Activated CD4-positive, alpha-beta T cell treated with anti-CD3 and anti-CD28 coated beads, Interleukin-2, Interleukin-6, amounts not matched to agents 100 ng/mL and 50 ng/mL, durations not matched to agents 16 hours and 8 hours (primary cell): ENCODE data around the gene SYNPR.

ENCODE experiments used
- DNase-seq: peaks from one replicate; pipeline ENCODE4 v3.0.0-alpha.2; 2020

The SYNPR gene

GRCh38 chr3:63308072-63308471 is 30.0 kb downstream of the SYNPR start:
- DNase-seq = no peak

- DNase-seq = no peak
Measured at GRCh38 chr3:63309768-63310167, 31.7 kb downstream of the SYNPR start.

- DNase-seq = no peak
Measured at GRCh38 chr3:63323766-63324165, 45.7 kb downstream of the SYNPR start.

GRCh38 chr3:63324621-63325020 is 46.5 kb downstream of the SYNPR start:
- no peak for DNase-seq

GRCh38 chr3:63325386-63325785 is 47.3 kb downstream of the SYNPR start:
- no peak for DNase-seq

- DNase-seq = no peak
Measured at GRCh38 chr3:63328365-63328764, 50.3 kb downstream of the SYNPR start.

- DNase-seq = no peak
Measured at GRCh38 chr3:63331520-63331919, 53.4 kb downstream of the SYNPR start.

GRCh38 chr3:63333815-63334214 is 55.7 kb downstream of the SYNPR start:
- no peak for DNase-seq

- DNase-seq = no peak
Measured at GRCh38 chr3:63338351-63338750, 60.2 kb downstream of the SYNPR start.

- peak; percentile 58 for DNase-seq
Measured at GRCh38 chr3:63343674-63344073, 65.6 kb downstream of the SYNPR start.

GRCh38 chr3:63344661-63345060 is 66.6 kb downstream of the SYNPR start:
- no peak for DNase-seq

- peak; percentile 59 for DNase-seq
Measured at GRCh38 chr3:63349583-63350573, 71.8 kb downstream of the SYNPR start.

GRCh38 chr3:63351159-63352007 is 73.3 kb downstream of the SYNPR start:
- peak; percentile 36 for DNase-seq

GRCh38 chr3:63352008-63352279 is 73.8 kb downstream of the SYNPR start:
- no peak for DNase-seq

- DNase-seq = no peak
Measured at GRCh38 chr3:63353383-63353782, 75.3 kb downstream of the SYNPR start.

- DNase-seq = no peak
Measured at GRCh38 chr3:63354160-63354559, 76.1 kb downstream of the SYNPR start.

GRCh38 chr3:63355809-63356208 is 77.7 kb downstream of the SYNPR start:
- no peak for DNase-seq

- no peak for DNase-seq
Measured at GRCh38 chr3:63364495-63364894, 86.4 kb downstream of the SYNPR start.

GRCh38 chr3:63364910-63365309 is 86.8 kb downstream of the SYNPR start:
- DNase-seq = no peak

GRCh38 chr3:63365671-63366070 is 87.6 kb downstream of the SYNPR start:
- DNase-seq = no peak

- no peak for DNase-seq
Measured at GRCh38 chr3:63370094-63370493, 92.0 kb downstream of the SYNPR start.

GRCh38 chr3:63383040-63383439 is 104.9 kb downstream of the SYNPR start:
- DNase-seq = no peak

- DNase-seq = no peak
Measured at GRCh38 chr3:63384382-63384781, 106.3 kb downstream of the SYNPR start.

- no peak for DNase-seq
Measured at GRCh38 chr3:63385629-63386028, 107.5 kb downstream of the SYNPR start.
